Naive thymus-derived CD8-positive, alpha-beta T cell (primary cell): ENCODE results near the gene CFH. TPM values are rescaled to one million over a fixed set of nuclear protein-coding genes. Genes with fewer than 3 reads are reported as not detected.
"Not testable (repeated sequence)": the region's sequence is repeated elsewhere in the genome, so short reads cannot be mapped to it uniquely, and the experiment has no call there.

Source experiments
- ATAC-seq, 2 donors: fragments of 150-1000 bp; cut with Tn5 transposase in 1 of 2; sonication (Bioruptor Pico), chemical (Tn5 transposase) in 1 of 2; 1 replicate in 1 of 2; 2 replicates in 1 of 2; pipeline ENCODE4 v1.10.0; 2021; ENCODE audit warnings: mild to moderate bottlenecking in 2 of 2, moderate library complexity in 2 of 2
- POLR2A ChIA-PET: fragments of 350-600 bp; sonication (Branson Sonifier 250); formaldehyde crosslinking; loops from one replicate; lab custom pipeline; 2021; ENCODE audit warnings: antibody characterized with exemption; lab: Charles Lee
- DNase-seq, 10 donors: peaks; one replicate each; pipeline versions ENCODE4 v3.0.0 to v3.0.0-alpha.2; 2020 to 2022
- H3K27ac Mint-ChIP-seq, 10 donors: one replicate each; pipeline ENCODE4 v1.8.0; 2020 to 2022; ENCODE audit warnings: mild to moderate bottlenecking in 10 of 10, mixed read lengths in 10 of 10, moderate library complexity in 4 of 10, inconsistent platforms in 1 of 10
- H3K27me3 Mint-ChIP-seq, 5 donors: one replicate each; pipeline ENCODE4 v1.8.0; 2021 to 2022; ENCODE audit warnings: mixed read lengths in 5 of 5
- H3K36me3 Mint-ChIP-seq, 3 donors: one replicate each; pipeline ENCODE4 v1.8.0; 2020 to 2022; ENCODE audit warnings: mixed read lengths in 3 of 3, mild to moderate bottlenecking in 2 of 3, inconsistent platforms in 1 of 3
- H3K4me1 Mint-ChIP-seq, 4 donors: one replicate each; pipeline ENCODE4 v1.8.0; 2021 to 2022; ENCODE audit warnings: mixed read lengths in 4 of 4
- H3K4me3 Mint-ChIP-seq, 10 donors: one replicate each; pipeline ENCODE4 v1.8.0; 2020 to 2022; ENCODE audit warnings: mild to moderate bottlenecking in 10 of 10, mixed read lengths in 10 of 10, moderate library complexity in 6 of 10, inconsistent platforms in 1 of 10
- H3K9me3 Mint-ChIP-seq, 9 donors: one replicate each; pipeline ENCODE4 v1.8.0; 2020 to 2022; ENCODE audit warnings: mixed read lengths in 9 of 9, mild to moderate bottlenecking in 3 of 9, inconsistent platforms in 1 of 9, moderate library complexity in 1 of 9
- polyA plus RNA-seq, 3 donors: library from polyadenylated mRNA; unstranded; fragments of 300-500 nt; fragmentation: Illumina TruSeq; gene quantifications; one replicate each; pipeline ENCODE4 v1.2.3, GENCODE V29; 2021
- total RNA-seq, 8 experiments: library from RNA in 2 of 8; stranded (reverse) in 2 of 8; gene quantifications; one replicate each; pipeline ENCODE4 v1.2.3 and lab custom pipeline; 2021 to 2026

Gene CFH
- total RNA-seq (under 1 TPM; 0.21 to 0.44 TPM), polyA plus RNA-seq (1 to 10 TPM in 1 of 3 donors, not detected in 2; 6.7 TPM), total RNA-seq (lab: John Stamatoyannopoulos, UW) (0 to 0.09 (median 0) reads per million in 6 experiments)

DNA sequence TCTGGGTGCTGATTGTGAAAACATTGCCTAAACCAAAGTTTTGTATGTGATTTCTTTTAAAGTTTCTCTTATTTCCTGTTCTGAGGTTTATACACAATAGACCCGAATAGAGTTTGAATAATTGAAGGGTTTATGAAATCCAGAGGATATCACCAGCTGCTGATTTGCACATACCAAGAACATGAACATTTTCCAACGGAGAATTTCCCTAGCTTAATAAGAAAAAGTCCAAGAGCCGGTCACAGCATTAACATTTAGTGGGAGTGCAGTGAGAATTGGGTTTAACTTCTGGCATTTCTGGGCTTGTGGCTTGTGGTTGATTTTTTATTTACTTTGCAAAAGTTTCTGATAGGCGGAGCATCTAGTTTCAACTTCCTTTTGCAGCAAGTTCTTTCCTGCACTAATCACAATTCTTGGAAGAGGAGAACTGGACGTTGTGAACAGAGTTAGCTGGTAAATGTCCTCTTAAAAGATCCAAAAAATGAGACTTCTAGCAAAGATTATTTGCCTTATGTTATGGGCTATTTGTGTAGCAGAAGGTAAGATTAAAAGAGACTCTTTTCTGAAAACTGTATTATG lies at the start of gene CFH:
TSS of gene CFH (plus strand) at position 407 of the 579 bp plus-strand sequence. CDS start at position 482, 75 bp downstream.
- peak within 1 kb of the TSS in 4 of 10 donors; percentile 15 to 57 (median 26) for H3K4me3 Mint-ChIP-seq
- no peaks in the 10 kb centered on the region for H3K36me3 Mint-ChIP-seq
- peaks cover 0 to 13% (median 10%) of the 10 kb centered on the region in 4 donors for H3K4me1 Mint-ChIP-seq
- peak within 1 kb of the TSS in 1 of 10 donors; percentile 1 for H3K27ac Mint-ChIP-seq
- DNase-seq (peak in 1 of 10 donors; percentile 10), ATAC-seq (no peak)
- POLR2A ChIA-PET, result no interaction called here
- H3K9me3 Mint-ChIP-seq, result no peaks in the 10 kb centered on the region
- H3K27me3 Mint-ChIP-seq, result peaks cover 0 to 2% (median 0%) of the 10 kb centered on the region in 5 donors

DNA sequence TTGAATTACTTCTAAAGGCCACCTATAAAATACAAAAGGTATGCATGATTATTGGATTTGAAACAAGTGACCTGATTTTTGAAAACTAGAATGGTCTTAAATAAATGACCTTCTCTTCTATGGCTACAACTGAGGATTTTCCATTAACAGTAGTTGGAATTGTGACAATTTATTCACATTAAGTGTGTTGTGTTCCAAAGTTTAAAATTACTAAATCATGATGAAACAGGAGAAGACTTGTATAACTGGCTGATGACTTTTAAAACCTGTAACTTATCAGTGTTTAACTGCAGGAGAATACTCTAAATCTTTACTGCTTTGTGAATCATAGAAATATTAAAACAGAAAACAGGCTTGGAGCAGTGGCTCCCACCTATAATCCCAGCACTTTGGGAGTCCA lies 48.2 kb upstream of the CFH start:
- peaks cover 5 to 8% (median 6%) of the 10 kb centered on the region in 4 donors for H3K4me1 Mint-ChIP-seq
- H3K4me3 Mint-ChIP-seq, result no peak overlapping the region

GRCh38 chr1:196607981-196608380 lies 43.9 kb upstream of the CFH start:
- Mint-ChIP-seq H3K27ac (no peak overlapping the region), H3K4me3 (peak overlapping the region in 6 of 10 donors; percentile 27 to 51 (median 38)), H3K27me3 (peaks cover 17 to 52% (median 32%) of the 10 kb centered on the region in 5 donors), H3K9me3 (peaks cover 0 to 6% (median 2%) of the 10 kb centered on the region in 9 donors), H3K4me1 (peaks cover 5 to 8% (median 8%) of the 10 kb centered on the region in 4 donors), H3K36me3 (peaks cover 0 to 5% (median 3%) of the 10 kb centered on the region in 3 donors)
- POLR2A ChIA-PET, result no interaction called here
- ATAC-seq, result no peak
- no peak for DNase-seq

More for the DNA sequence above, 48.2 kb upstream of the CFH start:
- DNase-seq (no peak), ATAC-seq (no peak)
- Mint-ChIP-seq H3K9me3 (peaks cover 0 to 2% (median 0%) of the 10 kb centered on the region in 9 donors), H3K27me3 (peaks cover 11 to 27% (median 14%) of the 10 kb centered on the region in 5 donors), H3K27ac (no peak overlapping the region), H3K36me3 (peaks cover 0 to 5% (median 0%) of the 10 kb centered on the region in 3 donors)
- POLR2A ChIA-PET, result no interaction called here

DNA sequence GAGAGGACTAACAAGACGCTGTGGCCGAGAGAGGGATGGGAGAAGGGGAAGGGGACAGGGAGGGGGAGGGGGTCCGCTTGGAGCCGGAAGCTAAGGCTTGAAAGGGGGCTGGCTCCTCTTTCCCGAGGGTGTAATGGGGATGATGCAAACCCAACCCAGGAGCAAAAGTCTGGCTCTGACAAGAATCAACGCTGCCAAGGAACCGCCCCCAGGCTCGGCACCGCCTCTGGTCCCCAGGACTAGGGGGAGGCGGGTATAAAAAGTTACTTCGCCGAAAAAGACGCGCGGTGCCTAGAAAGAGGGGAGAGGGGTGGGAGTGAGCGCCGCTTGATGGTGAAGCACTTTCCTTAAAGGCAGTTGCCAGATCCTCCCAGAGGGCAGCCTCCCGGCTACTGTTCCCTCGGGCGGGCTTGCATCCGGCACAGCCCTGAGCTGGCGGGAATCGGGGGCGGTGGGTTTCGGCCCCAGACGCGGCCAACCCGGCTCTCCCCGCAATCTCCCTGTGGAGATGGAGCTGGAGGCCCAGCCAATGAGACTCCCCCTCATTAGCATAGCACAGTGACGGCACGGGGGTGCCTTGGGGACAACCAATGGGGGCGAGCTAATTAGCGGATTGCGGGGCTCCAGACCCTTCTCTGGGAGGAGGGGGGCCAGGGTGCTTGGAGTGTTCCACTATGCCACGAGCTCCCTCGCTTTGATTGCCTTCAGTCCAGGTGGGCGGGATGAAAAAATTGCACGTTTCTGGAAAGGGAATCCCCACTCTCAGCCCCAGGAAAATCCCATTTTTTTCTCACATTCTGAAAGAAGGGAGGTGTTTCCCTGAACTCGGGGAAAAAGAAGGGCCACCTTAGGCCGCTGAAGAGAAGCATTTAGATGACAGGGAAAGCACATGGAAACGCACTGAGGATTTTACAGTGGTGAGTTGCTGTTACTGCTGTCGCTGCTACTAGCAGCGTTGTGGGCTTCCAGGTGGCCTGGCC lies 43.2 kb upstream of the CFH start, which contains the start of gene KCNT2:
TSS of gene KCNT2 (minus strand) at position 51 of the 980 bp plus-strand sequence. CDS start 131 bp downstream, outside the sequence.
- no peak within 1 kb of the TSS for H3K27ac Mint-ChIP-seq
- H3K4me3 Mint-ChIP-seq, result peak within 1 kb of the TSS in 6 of 10 donors; percentile 27 to 51 (median 38)
- peaks cover 5 to 8% (median 8%) of the 10 kb centered on the region in 4 donors for H3K4me1 Mint-ChIP-seq
- DNase-seq (no peak), ATAC-seq (no peak)
- H3K36me3 Mint-ChIP-seq, result peaks cover 0 to 5% (median 5%) of the 10 kb centered on the region in 3 donors
- peaks cover 17 to 52% (median 33%) of the 10 kb centered on the region in 5 donors for H3K27me3 Mint-ChIP-seq
- peaks cover 0 to 10% (median 2%) of the 10 kb centered on the region in 9 donors for H3K9me3 Mint-ChIP-seq
- POLR2A ChIA-PET, result interaction anchor here (0.5 kb wide), 1 partner anchor 713 kb away, joined by 3 read pairs; no protein-coding TSS in a partner anchor

DNA sequence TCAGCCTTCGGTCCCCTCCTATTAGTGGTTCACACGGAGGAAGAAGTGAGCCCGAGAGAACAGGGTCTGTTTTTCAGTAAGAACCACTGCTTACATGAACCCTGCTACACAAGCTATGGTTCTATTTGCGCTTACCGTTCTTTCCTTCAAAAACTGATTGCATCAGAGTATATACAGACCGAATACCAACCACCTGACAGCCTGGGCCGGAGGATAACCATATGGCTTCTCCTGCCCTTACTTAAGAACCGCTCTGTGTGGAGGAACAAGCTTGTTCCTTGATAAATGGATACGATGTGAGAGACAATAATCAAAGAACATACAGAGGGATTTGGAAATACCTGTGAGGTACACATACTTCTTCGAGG lies 42.5 kb upstream of the CFH start:
- Mint-ChIP-seq H3K27me3 (peaks cover 17 to 52% (median 35%) of the 10 kb centered on the region in 5 donors), H3K9me3 (peaks cover 0 to 10% (median 0%) of the 10 kb centered on the region in 9 donors), H3K27ac (no peak overlapping the region), H3K4me3 (no peak overlapping the region), H3K4me1 (peaks cover 5 to 8% (median 8%) of the 10 kb centered on the region in 4 donors), H3K36me3 (peaks cover 0 to 5% (median 5%) of the 10 kb centered on the region in 3 donors)
- DNase-seq (no peak), ATAC-seq (no peak)
- POLR2A ChIA-PET, result interaction anchor here (0.5 kb wide), 1 partner anchor 714 kb away, joined by 3 read pairs; no protein-coding TSS in a partner anchor

DNA sequence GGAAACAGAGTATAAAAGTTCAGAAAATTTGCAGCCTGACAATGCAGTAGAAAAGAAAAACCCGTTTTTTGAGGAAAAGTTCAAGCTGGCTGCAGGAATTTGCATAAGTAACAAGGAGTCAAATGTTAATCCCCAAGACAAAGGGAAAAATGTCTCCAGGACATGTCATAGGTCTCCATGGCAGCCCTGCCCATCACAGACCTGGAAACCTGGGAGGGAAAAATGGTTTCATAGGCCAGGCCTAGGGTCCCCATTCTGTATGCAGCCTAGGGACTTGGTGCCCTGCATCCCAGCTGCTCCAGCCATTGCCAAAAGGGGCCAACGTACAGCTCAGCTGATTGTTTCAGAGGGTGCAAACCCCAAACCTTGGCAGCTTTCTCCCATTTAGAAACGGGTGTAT lies 40.0 kb upstream of the CFH start:
- peaks cover 15 to 42% (median 40%) of the 10 kb centered on the region in 5 donors for H3K27me3 Mint-ChIP-seq
- H3K9me3 Mint-ChIP-seq, result peaks cover 0 to 10% (median 1%) of the 10 kb centered on the region in 9 donors
- POLR2A ChIA-PET, result no interaction called here
- H3K27ac Mint-ChIP-seq, result no peak overlapping the region
- ATAC-seq (no peak), DNase-seq (no peak)
- H3K4me3 Mint-ChIP-seq, result no peak overlapping the region
- peaks cover 5 to 8% (median 8%) of the 10 kb centered on the region in 4 donors for H3K4me1 Mint-ChIP-seq
- H3K36me3 Mint-ChIP-seq, result peaks cover 0 to 5% (median 4%) of the 10 kb centered on the region in 3 donors

- Mint-ChIP-seq H3K27me3 (peaks cover 0 to 3% (median 0%) of the 10 kb centered on the region in 5 donors), H3K4me1 (no peaks in the 10 kb centered on the region), H3K36me3 (no peaks in the 10 kb centered on the region), H3K27ac (no peak overlapping the region), H3K9me3 (peaks cover 0 to 2% (median 0%) of the 10 kb centered on the region in 9 donors), H3K4me3 (no peak overlapping the region)
- POLR2A ChIA-PET, result no interaction called here
- ATAC-seq (no peak), DNase-seq (no peak)
Observed at GRCh38 chr1:196619721-196620120, 32.1 kb upstream of the CFH start.

DNA sequence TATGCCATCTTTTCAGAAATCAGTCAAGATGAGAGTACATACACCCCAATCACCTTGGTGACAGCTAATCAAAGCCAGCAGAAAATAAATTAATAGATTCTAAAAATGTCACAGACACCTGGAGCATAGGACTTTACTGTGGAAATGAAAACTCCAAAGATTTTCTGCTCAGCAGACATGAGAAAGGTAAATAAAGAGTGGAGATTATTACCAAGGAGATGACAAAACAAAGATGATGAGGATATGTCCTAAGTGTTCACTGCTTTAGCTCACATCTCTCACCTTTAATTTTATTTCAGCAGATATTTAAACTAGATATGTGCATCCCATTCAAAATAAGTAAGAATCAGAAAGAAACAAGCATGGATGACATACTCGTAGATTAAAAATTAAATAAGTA lies 28.8 kb upstream of the CFH start:
- POLR2A ChIA-PET, result no interaction called here
- Mint-ChIP-seq H3K36me3 (peaks cover 0 to 2% (median 0%) of the 10 kb centered on the region in 3 donors), H3K4me1 (no peaks in the 10 kb centered on the region), H3K27ac (no peak overlapping the region), H3K9me3 (peaks cover 2 to 11% (median 4%) of the 10 kb centered on the region in 9 donors), H3K27me3 (no peaks in the 10 kb centered on the region), H3K4me3 (no peak overlapping the region)
- no peak for DNase-seq
- ATAC-seq, result no peak

GRCh38 chr1:196628838-196629237 lies 23.0 kb upstream of the CFH start:
- no peak overlapping the region for H3K27ac Mint-ChIP-seq
- H3K9me3 Mint-ChIP-seq, result peaks cover 5 to 38% (median 16%) of the 10 kb centered on the region in 9 donors
- POLR2A ChIA-PET, result no interaction called here
- no peak for ATAC-seq
- H3K4me1 Mint-ChIP-seq, result no peaks in the 10 kb centered on the region
- DNase-seq, result no peak
- no peaks in the 10 kb centered on the region for H3K27me3 Mint-ChIP-seq
- peaks cover 0 to 6% (median 2%) of the 10 kb centered on the region in 3 donors for H3K36me3 Mint-ChIP-seq
- H3K4me3 Mint-ChIP-seq, result no peak overlapping the region

DNA sequence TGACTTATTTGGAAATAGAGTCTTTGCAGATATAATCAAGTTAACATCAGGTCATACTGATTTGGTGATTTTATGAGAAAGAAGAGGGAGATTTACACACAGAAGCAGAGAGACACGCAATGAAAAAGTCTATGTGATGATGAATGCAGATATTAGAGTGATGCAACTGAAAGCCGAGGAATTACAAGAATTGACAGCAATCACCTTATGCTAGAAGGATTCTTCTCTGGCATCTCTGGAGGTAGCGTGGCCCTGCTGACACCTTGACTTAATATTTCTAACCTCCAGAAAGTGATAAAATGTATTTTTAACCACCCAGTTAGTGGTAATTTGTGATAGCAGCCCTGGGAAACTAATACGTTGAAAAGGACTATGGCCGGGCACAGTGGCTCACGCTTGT lies 14.2 kb upstream of the CFH start:
- H3K4me3 Mint-ChIP-seq, result no peak overlapping the region
- DNase-seq (no peak), ATAC-seq (no peak)
- POLR2A ChIA-PET, result no interaction called here
- peaks cover 0 to 16% (median 0%) of the 10 kb centered on the region in 9 donors for H3K9me3 Mint-ChIP-seq
- no peaks in the 10 kb centered on the region for H3K4me1 Mint-ChIP-seq
- no peaks in the 10 kb centered on the region for H3K36me3 Mint-ChIP-seq
- H3K27ac Mint-ChIP-seq, result no peak overlapping the region
- peaks cover 0 to 3% (median 0%) of the 10 kb centered on the region in 5 donors for H3K27me3 Mint-ChIP-seq

DNA sequence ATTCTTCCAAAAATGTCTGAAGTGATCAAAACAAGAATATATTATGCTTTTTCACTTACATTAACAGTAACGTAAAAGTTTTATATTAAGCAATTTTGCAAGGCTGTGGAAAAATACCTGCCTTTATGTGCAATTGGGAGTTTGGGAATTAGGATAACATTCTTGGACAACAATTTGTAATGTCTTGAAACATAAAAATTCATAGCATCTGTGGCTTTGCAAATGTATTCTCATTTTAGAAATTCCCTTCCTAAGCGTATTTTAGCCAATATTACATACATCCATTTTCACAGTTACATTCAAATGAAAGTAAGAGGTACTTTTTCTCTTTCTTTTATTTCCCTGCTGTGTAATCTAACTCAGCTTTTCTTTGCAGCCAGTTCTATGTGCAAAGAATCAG lies 13.4 kb upstream of the CFH start:
- ATAC-seq (no peak), DNase-seq (no peak)
- Mint-ChIP-seq H3K27me3 (peaks cover 0 to 3% (median 0%) of the 10 kb centered on the region in 5 donors), H3K4me3 (no peak overlapping the region), H3K9me3 (peaks cover 0 to 16% (median 0%) of the 10 kb centered on the region in 9 donors), H3K27ac (no peak overlapping the region), H3K4me1 (no peaks in the 10 kb centered on the region), H3K36me3 (no peaks in the 10 kb centered on the region)
- POLR2A ChIA-PET, result no interaction called here

GRCh38 chr1:196639291-196639690 lies 12.6 kb upstream of the CFH start:
- peaks cover 0 to 11% (median 0%) of the 10 kb centered on the region in 9 donors for H3K9me3 Mint-ChIP-seq
- DNase-seq, H3K36me3 Mint-ChIP-seq, H3K4me1 Mint-ChIP-seq, H3K27me3 Mint-ChIP-seq, H3K4me3 Mint-ChIP-seq, ATAC-seq, H3K27ac Mint-ChIP-seq, POLR2A ChIA-PET: not testable (repeated sequence)
